AG09309 (cell line): ENCODE results near the gene ANXA3.

ENCODE experiments used
- DNase-seq: peaks from one replicate; pipeline ENCODE4 v3.0.0-alpha.2; 2010; ENCODE audit warnings: low read depth
- H3K4me3 ChIP-seq: 2 replicates; pipeline ENCODE4 v1.5.1; 2011; ENCODE audit warnings: mild to moderate bottlenecking, low read depth, low read length, moderate library complexity; ENCODE audit not compliant: control insufficient read depth
- CTCF ChIP-seq: IDR thresholded peaks from 2 replicates; pipeline ENCODE4 v1.5.1; 2011; ENCODE audit warnings: mild to moderate bottlenecking, low read depth, low read length, inconsistent platforms; ENCODE audit not compliant: insufficient read depth, control insufficient read depth; ENCODE audit errors: missing control alignments

The ANXA3 gene

GRCh38 chr4:78561677-78562076 lies 10.1 kb downstream of the ANXA3 start:
- no peak for TF ChIP-seq CTCF
- DNase-seq, result no peak
- H3K4me3 ChIP-seq, result no peak overlapping the region

DNA sequence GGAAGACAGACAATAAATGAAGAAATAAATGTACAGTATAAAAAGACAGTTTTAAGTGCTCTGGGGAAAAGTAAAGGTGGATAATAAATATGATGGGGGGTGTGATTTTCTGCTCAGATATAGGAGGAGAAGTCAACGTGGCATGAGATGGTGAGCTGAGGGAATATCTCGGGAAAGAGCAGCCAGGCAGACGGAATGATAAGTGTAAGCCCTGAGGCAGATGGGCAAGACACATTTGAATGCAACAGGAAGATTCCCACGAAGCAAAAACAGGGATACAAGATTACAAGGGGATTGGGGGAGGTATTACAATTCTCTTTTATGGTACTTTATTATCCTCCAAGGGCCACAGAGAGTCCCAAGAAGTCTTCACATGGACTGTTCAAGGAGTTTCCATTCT lies 11.1 kb downstream of the ANXA3 start:
- H3K4me3 ChIP-seq, result no peak overlapping the region
- no peak for DNase-seq
- no peak for TF ChIP-seq CTCF

GRCh38 chr4:78565971-78566372 lies 14.4 kb downstream of the ANXA3 start:
- no peak for DNase-seq
- TF ChIP-seq CTCF, result no peak

DNA sequence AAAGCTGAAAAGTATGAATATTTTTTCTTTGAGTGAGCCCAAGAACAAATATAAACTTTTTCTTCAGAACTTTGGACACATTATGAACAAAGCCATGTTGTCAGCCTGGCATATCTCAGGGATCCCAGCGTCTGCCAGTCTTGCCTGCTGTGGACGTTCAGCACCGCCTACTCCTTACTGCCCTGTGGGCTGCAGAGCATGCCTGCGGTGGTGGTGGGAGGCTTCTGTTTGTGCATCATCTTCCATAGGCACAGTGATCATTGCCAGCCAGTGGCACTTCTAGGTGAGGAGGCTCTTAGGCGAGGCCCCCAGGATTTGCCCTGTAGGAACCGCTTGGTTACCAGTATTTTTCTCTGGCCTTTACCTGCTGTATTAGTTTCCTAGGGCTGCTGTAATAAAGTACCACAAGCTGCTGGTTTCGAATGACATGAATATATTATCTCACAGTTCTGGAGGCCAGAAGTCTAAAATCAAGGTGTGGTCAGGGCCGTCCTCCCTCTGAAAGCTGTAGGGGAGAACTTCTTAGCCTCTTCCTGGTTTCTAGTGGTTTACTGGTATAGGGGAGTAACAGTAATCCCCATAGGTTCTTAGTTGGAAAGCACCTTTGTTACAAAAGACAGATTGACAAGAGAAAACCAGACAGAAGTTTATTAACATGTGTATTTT lies 15.4 kb downstream of the ANXA3 start:
- TF ChIP-seq CTCF, result no peak
- DNase-seq, result no peak
- no peak overlapping the region for H3K4me3 ChIP-seq

More at GRCh38 chr4:78565971-78566372, 14.4 kb downstream of the ANXA3 start:
- no peak overlapping the region for H3K4me3 ChIP-seq

DNA sequence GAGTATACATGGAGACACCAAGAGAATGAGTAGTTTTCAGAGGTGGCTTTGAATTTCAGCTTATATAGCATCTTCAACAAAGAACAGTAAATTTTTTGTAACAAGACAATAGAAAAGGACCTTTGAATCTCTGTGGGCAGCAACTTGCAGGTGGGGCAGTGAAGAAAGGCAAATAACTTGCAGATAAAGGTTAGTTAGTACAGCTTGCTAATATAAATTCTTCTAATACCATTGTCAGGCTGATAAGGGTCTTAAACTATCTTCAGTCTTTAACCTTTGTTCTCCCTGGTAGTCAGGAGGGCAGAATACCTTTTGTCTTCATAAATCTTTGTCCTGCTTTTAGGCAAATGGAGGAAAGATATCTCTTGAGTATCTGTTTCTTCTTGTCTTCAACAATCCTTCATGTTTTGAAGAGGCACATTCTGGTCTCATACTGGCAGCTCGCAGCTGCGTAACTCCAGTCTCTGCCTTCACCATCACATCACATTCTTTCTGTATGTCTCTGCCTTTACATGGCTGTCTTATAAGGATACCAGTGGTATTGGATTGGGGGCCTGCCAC lies 16.0 kb downstream of the ANXA3 start:
- DNase-seq, result no peak
- H3K4me3 ChIP-seq, result no peak overlapping the region
- no peak for TF ChIP-seq CTCF

GRCh38 chr4:78568640-78569305 lies 17.2 kb downstream of the ANXA3 start:
- DNase-seq, result no peak
- H3K4me3 ChIP-seq, result no peak overlapping the region
- no peak for TF ChIP-seq CTCF
